Lower leg skin (tissue), 3 donors: ENCODE data around the gene ODR4.

Source experiments
- CTCF ChIP-seq, 3 donors: fragments of 450-650 bp; IDR thresholded peaks; one replicate each; pipeline ENCODE4 v1.5.1; 2016; ENCODE audit warnings: antibody characterized with exemption in 3 of 3, mild to moderate bottlenecking in 3 of 3, moderate library complexity in 2 of 3
- POLR2A ChIP-seq, 2 donors: fragments of 450-650 bp; IDR thresholded peaks; one replicate each; pipeline ENCODE4 v1.6.1; 2016 to 2017; ENCODE audit warnings: antibody characterized with exemption in 2 of 2, mild to moderate bottlenecking in 1 of 2, moderate library complexity in 1 of 2

- TF ChIP-seq CTCF (IDR thresholded peaks at IDR 0.05), result no peak
- no peak for TF ChIP-seq POLR2A (IDR thresholded peaks at IDR 0.05)
Measured at GRCh38 chr1:186435336-186435735, 59.7 kb downstream of the ODR4 start.
